ENCODE data around the gene STAP1. TPM values are rescaled to one million over a fixed set of nuclear protein-coding genes. Genes with fewer than 3 reads are reported as not detected.

STAP1 gene
- total and polyA plus RNA-seq, 2 experiments from 2014 or later, result not detected

GRCh38 chr4:67624939-67625338 is 66.4 kb downstream of the STAP1 start:
- TF ChIP-seq POLR2AphosphoS5 (IDR thresholded peaks at IDR 0.05; ENCODE audit: low read depth) (no peak), NANOG (IDR thresholded peaks at IDR 0.05; ENCODE audit: borderline replicate concordance) (no peak)
- Histone ChIP-seq H3K27ac (ENCODE audit: low read depth) (no peak overlapping the region), H3K79me2 (replicated peaks; ENCODE audit: insufficient read depth) (no peaks in the 10 kb centered on the region), H3K27me3 (ENCODE audit: insufficient read depth) (no peaks in the 10 kb centered on the region), H3K4me1 (ENCODE audit: insufficient read depth) (peaks cover 9% of the 10 kb centered on the region; the same call in 1 of the 2 replicates), H4K20me1 (replicated peaks; ENCODE audit: insufficient read depth) (no peaks in the 10 kb centered on the region), H3K36me3 (ENCODE audit: insufficient read depth) (peaks cover 12% of the 10 kb centered on the region; the same call in 1 of the 2 replicates), H3K9me2 (ENCODE audit: insufficient read depth) (no peaks in the 10 kb centered on the region), H3K4me3 (no peak overlapping the region), H3F3A (replicated peaks; ENCODE audit: low read depth) (no peaks in the 10 kb centered on the region), H3K4me2 (no peak overlapping the region), H2AFZ (no peak overlapping the region)
- peaks cover 13% of the 10 kb centered on the region for H3K4me1 Mint-ChIP-seq
- ATAC-seq (no peak), DNase-seq (ENCODE audit: low spot score) (no peak)
- peaks cover 33% of the 10 kb centered on the region; the same call in 2 of the 3 replicates for H3K36me3 Mint-ChIP-seq (ENCODE audit: low read depth)
- H3K4me3 Mint-ChIP-seq, result no peak overlapping the region
- H3K9me3 Mint-ChIP-seq, result no peaks in the 10 kb centered on the region
- no peak overlapping the region for H3K27ac Mint-ChIP-seq
- peaks cover 4% of the 10 kb centered on the region for H3K27me3 Mint-ChIP-seq (ENCODE audit: insufficient read depth, low read depth, poor library complexity)

GRCh38 chr4:67632492-67632891 is 74.0 kb downstream of the STAP1 start:
- H3K4me2 ChIP-seq, result no peak overlapping the region
- H3K79me2 ChIP-seq (replicated peaks; ENCODE audit: insufficient read depth), result no peaks in the 10 kb centered on the region
- H2AFZ ChIP-seq, result no peak overlapping the region
- peaks cover 25% of the 10 kb centered on the region; the same call in 1 of the 2 replicates for H3K36me3 ChIP-seq (ENCODE audit: insufficient read depth)
- H3F3A ChIP-seq (replicated peaks; ENCODE audit: low read depth), result no peaks in the 10 kb centered on the region
- no peak overlapping the region for H3K4me3 Mint-ChIP-seq
- no peak for TF ChIP-seq EZH2phosphoT487 (IDR thresholded peaks at IDR 0.05; ENCODE audit: unreplicated experiment)
- TF ChIP-seq JUNB (IDR thresholded peaks at IDR 0.05; ENCODE audit: unreplicated experiment), result no peak
- TF ChIP-seq ZNF331 (CRISPR knock-in tag; IDR thresholded peaks at IDR 0.05; ENCODE audit: low read depth), result no peak
- TF ChIP-seq ZNF114 (CRISPR knock-in tag; IDR thresholded peaks at IDR 0.05), result no peak
- TF ChIP-seq ZNF462 (CRISPR knock-in tag; IDR thresholded peaks at IDR 0.05), result no peak
- TF ChIP-seq ETS1 (IDR thresholded peaks at IDR 0.05), result no peak
- no peak for TF ChIP-seq STAT1 (IDR thresholded peaks at IDR 0.05; ENCODE audit: unreplicated experiment)
- no peak for TF ChIP-seq POLR2AphosphoS5 (IDR thresholded peaks at IDR 0.05; ENCODE audit: low read depth)
- no peak for TF ChIP-seq NANOG (IDR thresholded peaks at IDR 0.05; ENCODE audit: borderline replicate concordance)
- TF ChIP-seq CTCF (conservative IDR thresholded peaks at IDR 0.05; ENCODE audit: low read depth in 2 of 2), result no peak
- peaks cover 55% of the 10 kb centered on the region for H3K36me3 Mint-ChIP-seq (ENCODE audit: low read depth)
- no peaks in the 10 kb centered on the region for H4K20me1 ChIP-seq (replicated peaks; ENCODE audit: insufficient read depth)
- no peak overlapping the region for H3K4me3 ChIP-seq
- H3K27ac Mint-ChIP-seq, result no peak overlapping the region
- peaks cover 4% of the 10 kb centered on the region for H3K27me3 Mint-ChIP-seq (ENCODE audit: insufficient read depth, low read depth, poor library complexity)
- DNase-seq (ENCODE audit: low spot score) (no peak), ATAC-seq (no peak)
- H3K27ac ChIP-seq (ENCODE audit: low read depth), result no peak overlapping the region
- no peaks in the 10 kb centered on the region for H3K9me2 ChIP-seq (ENCODE audit: insufficient read depth)
- no peaks in the 10 kb centered on the region for H3K4me1 Mint-ChIP-seq
- H3K27me3 ChIP-seq (ENCODE audit: insufficient read depth), result no peaks in the 10 kb centered on the region
- H3K4me1 ChIP-seq (ENCODE audit: insufficient read depth), result no peaks in the 10 kb centered on the region
- peaks cover 9% of the 10 kb centered on the region for H3K9me3 Mint-ChIP-seq
